Osteoblast (primary cell): ENCODE results near the gene ATP5F1D. TPM values are rescaled to one million over a fixed set of nuclear protein-coding genes. Genes with fewer than 3 reads are reported as not detected.
A peak's percentile ranks its signal among the peaks of the same experiment; 100 is the strongest.

Experiments
- DNase-seq: peaks from one replicate; pipeline ENCODE4 v3.0.0; 2011; ENCODE audit warnings: low spot score, mixed read lengths; ENCODE audit not compliant: insufficient read length; ENCODE audit errors: missing footprints
- H2AFZ ChIP-seq: 2 replicates; pipeline ENCODE4 v1.6.0; 2011; ENCODE audit warnings: mild to moderate bottlenecking, low read length
- H3K27ac ChIP-seq: 2 replicates; pipeline ENCODE4 v1.5.1; 2011; ENCODE audit warnings: mild to moderate bottlenecking, low read depth, low read length, moderate library complexity
- H3K27me3 ChIP-seq: 2 replicates; pipeline ENCODE4 v1.6.0; 2012; ENCODE audit warnings: mild to moderate bottlenecking, control low read depth, inconsistent platforms, low read length, moderate library complexity; ENCODE audit not compliant: insufficient read depth
- H3K36me3 ChIP-seq: 2 replicates; pipeline ENCODE4 v1.5.1; 2011; ENCODE audit warnings: mild to moderate bottlenecking, low read length, control low read depth, moderate library complexity; ENCODE audit not compliant: insufficient read depth
- H3K4me1 ChIP-seq: 2 replicates; pipeline ENCODE4 v1.5.1; 2011; ENCODE audit warnings: mild to moderate bottlenecking, low read length, control low read depth, moderate library complexity; ENCODE audit not compliant: insufficient read depth
- H3K4me2 ChIP-seq: 2 replicates; pipeline ENCODE4 v1.6.0; 2011; ENCODE audit warnings: mild to moderate bottlenecking, low read length; ENCODE audit not compliant: insufficient read depth
- H3K4me3 ChIP-seq: fragments of 200-600 bp; sonication (generic); 3 replicates; pipeline ENCODE4 v1.5.1; 2012; ENCODE audit warnings: mild to moderate bottlenecking, low read length, inconsistent platforms; ENCODE audit not compliant: insufficient read depth
- H3K79me2 ChIP-seq: 2 replicates; pipeline ENCODE4 v1.6.0; 2012; ENCODE audit warnings: mild to moderate bottlenecking, low read length, control low read depth, inconsistent platforms; ENCODE audit not compliant: insufficient read depth
- H3K9me3 ChIP-seq: 2 replicates; pipeline ENCODE4 v1.5.1; 2011; ENCODE audit warnings: low read depth, low read length, control low read depth
- H4K20me1 ChIP-seq: 2 replicates; pipeline ENCODE4 v1.6.0; 2012; ENCODE audit warnings: mild to moderate bottlenecking, low read length, control low read depth; ENCODE audit not compliant: insufficient read depth
- total RNA-seq: library from RNA; depleted of rRNA; stranded (reverse); fragments of >200 nt; gene quantifications from 2 replicates; pipeline ENCODE4 v1.2.3, GENCODE V29; 2012
- TF ChIP-seq, protein P1 (sequence below): IDR thresholded peaks from 2 replicates; pipeline ENCODE4 v1.5.1; 2011; ENCODE audit warnings: mild to moderate bottlenecking, low read depth, low read length, moderate library complexity; ENCODE audit errors: extremely low read depth

The ATP5F1D gene
- total RNA-seq, 1 donor, result 13.8 TPM

DNA sequence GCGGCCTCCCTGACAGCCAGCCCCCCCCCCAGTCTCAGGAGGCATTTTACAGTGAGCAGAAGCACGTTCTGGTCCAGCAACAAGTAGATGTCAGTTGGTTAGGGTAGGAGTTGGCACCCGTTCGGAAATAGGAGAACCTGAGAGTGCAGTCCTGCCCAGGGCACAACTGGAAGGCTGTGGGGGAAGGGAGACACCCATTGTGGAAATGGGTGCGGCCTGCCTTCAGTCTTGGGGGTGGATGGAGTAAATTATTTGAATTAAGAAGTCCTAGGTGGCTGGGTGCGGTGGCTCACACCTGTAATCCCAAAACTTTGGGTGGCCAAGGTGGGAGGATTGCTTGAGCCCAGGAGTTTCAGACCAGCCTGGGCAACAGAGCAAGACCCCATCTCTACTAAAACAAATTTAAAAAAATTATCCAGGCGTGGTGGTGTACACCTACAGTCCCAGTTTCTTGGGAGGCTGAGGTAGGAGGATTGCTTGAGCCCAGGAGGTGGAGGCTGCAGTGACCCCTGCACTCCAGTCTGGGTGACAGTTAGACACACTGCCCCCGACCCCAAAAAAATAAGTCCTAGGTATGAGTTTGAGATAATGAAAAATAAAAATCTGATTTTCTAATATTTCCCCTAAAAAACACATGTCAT is 28.8 kb downstream of the ATP5F1D start:
- no peaks in the 10 kb centered on the region for H3K27me3 ChIP-seq
- H3K4me1 ChIP-seq, result peaks cover 58% of the 10 kb centered on the region
- peak overlapping the region; percentile 75 for H3K4me3 ChIP-seq
- DNase-seq, result no peak
- peaks cover 54% of the 10 kb centered on the region for H3K79me2 ChIP-seq
- TF ChIP-seq, protein P1, sequence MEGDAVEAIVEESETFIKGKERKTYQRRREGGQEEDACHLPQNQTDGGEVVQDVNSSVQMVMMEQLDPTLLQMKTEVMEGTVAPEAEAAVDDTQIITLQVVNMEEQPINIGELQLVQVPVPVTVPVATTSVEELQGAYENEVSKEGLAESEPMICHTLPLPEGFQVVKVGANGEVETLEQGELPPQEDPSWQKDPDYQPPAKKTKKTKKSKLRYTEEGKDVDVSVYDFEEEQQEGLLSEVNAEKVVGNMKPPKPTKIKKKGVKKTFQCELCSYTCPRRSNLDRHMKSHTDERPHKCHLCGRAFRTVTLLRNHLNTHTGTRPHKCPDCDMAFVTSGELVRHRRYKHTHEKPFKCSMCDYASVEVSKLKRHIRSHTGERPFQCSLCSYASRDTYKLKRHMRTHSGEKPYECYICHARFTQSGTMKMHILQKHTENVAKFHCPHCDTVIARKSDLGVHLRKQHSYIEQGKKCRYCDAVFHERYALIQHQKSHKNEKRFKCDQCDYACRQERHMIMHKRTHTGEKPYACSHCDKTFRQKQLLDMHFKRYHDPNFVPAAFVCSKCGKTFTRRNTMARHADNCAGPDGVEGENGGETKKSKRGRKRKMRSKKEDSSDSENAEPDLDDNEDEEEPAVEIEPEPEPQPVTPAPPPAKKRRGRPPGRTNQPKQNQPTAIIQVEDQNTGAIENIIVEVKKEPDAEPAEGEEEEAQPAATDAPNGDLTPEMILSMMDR, result no peak
- peaks cover 45% of the 10 kb centered on the region for H3K36me3 ChIP-seq
- peak overlapping the region; percentile 94 for H3K27ac ChIP-seq
- H3K9me3 ChIP-seq, result no peaks in the 10 kb centered on the region
- peaks cover 44% of the 10 kb centered on the region for H4K20me1 ChIP-seq
- peak overlapping the region; percentile 76 for H3K4me2 ChIP-seq
- H2AFZ ChIP-seq, result no peak overlapping the region

DNA sequence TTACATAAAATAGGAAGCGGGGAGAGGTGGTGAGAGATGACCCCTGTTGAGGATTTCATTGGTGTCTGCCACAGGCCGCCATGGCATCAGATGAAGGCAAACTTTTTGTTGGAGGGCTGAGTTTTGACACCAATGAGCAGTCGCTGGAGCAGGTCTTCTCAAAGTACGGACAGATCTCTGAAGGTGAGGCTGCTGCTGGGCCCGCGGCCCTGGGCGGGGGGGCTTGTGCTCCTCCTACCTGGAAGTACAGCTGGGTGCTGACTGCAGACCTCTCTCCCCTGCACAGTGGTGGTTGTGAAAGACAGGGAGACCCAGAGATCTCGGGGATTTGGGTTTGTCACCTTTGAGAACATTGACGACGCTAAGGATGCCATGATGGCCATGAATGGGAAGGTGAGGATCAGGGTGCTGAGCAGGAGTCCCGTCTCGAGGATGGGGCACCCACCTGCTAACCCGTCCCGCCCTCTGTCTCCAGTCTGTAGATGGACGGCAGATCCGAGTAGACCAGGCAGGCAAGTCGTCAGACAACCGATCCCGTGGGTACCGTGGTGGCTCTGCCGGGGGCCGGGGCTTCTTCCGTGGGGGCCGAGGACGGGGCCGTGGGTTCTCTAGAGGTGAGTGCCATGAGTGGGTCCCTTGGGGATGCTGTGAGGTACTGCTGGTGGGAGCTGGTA is 29.4 kb downstream of the ATP5F1D start:
- no peak for DNase-seq
- peak overlapping the region; percentile 94 for H3K27ac ChIP-seq
- no peaks in the 10 kb centered on the region for H3K9me3 ChIP-seq
- no peaks in the 10 kb centered on the region for H3K27me3 ChIP-seq
- H3K79me2 ChIP-seq, result peaks cover 56% of the 10 kb centered on the region
- H3K4me2 ChIP-seq, result peak overlapping the region; percentile 76
- H4K20me1 ChIP-seq, result peaks cover 44% of the 10 kb centered on the region
- H3K36me3 ChIP-seq, result peaks cover 45% of the 10 kb centered on the region
- peaks cover 56% of the 10 kb centered on the region for H3K4me1 ChIP-seq
- TF ChIP-seq, protein P1, result no peak
- H2AFZ ChIP-seq, result no peak overlapping the region
- H3K4me3 ChIP-seq, result peak overlapping the region; percentile 75

DNA sequence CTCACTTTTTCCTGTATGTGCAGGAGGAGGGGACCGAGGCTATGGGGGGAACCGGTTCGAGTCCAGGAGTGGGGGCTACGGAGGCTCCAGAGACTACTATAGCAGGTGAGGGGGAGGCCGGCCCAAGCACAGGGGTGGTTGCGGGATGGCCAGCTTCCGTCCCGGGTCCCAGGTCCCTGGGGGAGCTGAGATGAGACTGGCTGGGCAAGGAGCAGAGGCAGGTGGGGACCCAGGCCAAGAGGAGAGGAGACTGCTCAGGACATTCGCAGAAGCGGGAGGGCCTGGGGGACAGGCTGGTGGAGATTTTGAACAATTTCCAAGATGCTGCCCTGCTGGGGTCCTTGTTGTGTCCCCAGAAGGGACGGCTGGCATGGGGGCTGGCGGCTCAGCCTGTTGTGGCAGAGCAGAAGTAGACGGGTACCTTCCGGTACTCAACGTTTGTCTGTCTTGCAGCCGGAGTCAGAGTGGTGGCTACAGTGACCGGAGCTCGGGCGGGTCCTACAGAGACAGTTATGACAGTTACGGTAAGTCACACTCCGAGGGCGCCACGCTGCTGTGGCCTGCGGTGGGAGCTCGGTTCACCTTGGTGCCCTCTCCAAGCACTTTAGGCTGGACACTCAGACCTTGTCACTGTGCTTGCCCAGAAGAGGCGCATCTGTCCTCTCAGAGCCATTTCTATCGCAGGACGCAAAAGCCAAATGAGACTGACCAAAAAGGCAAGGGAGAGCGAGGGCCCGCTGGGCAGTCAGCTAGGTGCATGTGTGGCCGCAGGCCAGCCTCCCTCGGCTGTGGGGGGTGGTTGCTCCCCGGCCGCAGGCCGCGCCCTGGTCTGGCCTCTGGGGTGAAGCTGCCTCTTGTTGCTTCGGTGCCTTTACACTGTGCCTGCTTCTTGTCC is 30.2 kb downstream of the ATP5F1D start:
- H3K36me3 ChIP-seq, result peaks cover 47% of the 10 kb centered on the region
- H2AFZ ChIP-seq, result no peak overlapping the region
- peak overlapping the region; percentile 94 for H3K27ac ChIP-seq
- no peaks in the 10 kb centered on the region for H3K9me3 ChIP-seq
- peaks cover 61% of the 10 kb centered on the region for H3K4me1 ChIP-seq
- TF ChIP-seq, protein P1, result no peak
- no peaks in the 10 kb centered on the region for H3K27me3 ChIP-seq
- H3K4me2 ChIP-seq, result peak overlapping the region; percentile 76
- DNase-seq, result no peak
- H4K20me1 ChIP-seq, result peaks cover 44% of the 10 kb centered on the region
- H3K79me2 ChIP-seq, result peaks cover 63% of the 10 kb centered on the region
- H3K4me3 ChIP-seq, result peak overlapping the region; percentile 75
